ENCODE data around the gene ITPRIPL1.

DNA sequence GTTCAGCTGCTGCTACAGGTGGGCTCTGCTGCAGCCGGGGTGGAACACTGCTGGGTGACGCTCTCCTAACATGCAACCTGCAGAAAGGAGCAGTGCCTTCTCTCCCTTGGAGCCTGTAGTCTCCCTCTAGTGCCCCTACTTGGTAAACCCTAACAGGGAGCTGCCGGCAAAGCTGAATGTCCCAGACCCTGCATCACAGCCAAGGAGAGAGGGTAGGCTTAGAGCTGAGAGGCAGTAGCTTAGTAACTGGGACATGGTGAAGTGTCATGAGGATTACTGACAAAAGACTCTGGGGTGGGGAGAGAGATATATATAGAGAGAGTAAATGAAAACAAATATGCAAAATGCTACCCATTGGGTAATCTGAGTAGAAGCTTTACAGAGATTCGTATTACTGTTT is 20.3 kb downstream of the ITPRIPL1 start:
- TF ChIP-seq, protein P1, sequence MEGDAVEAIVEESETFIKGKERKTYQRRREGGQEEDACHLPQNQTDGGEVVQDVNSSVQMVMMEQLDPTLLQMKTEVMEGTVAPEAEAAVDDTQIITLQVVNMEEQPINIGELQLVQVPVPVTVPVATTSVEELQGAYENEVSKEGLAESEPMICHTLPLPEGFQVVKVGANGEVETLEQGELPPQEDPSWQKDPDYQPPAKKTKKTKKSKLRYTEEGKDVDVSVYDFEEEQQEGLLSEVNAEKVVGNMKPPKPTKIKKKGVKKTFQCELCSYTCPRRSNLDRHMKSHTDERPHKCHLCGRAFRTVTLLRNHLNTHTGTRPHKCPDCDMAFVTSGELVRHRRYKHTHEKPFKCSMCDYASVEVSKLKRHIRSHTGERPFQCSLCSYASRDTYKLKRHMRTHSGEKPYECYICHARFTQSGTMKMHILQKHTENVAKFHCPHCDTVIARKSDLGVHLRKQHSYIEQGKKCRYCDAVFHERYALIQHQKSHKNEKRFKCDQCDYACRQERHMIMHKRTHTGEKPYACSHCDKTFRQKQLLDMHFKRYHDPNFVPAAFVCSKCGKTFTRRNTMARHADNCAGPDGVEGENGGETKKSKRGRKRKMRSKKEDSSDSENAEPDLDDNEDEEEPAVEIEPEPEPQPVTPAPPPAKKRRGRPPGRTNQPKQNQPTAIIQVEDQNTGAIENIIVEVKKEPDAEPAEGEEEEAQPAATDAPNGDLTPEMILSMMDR (conservative IDR thresholded peaks at IDR 0.05): no peak
- no peak for TF ChIP-seq ZFX (IDR thresholded peaks at IDR 0.05)

Measured in C4-2B (cell line).